Activated naive CD4-positive, alpha-beta T cell treated with anti-CD3 and anti-CD28 coated beads, Interleukin-2, amount 10 ng/mL, durations not matched to agents 5 hours and 36 hours (primary cell): ENCODE measurements around the gene SPANXB1. TPM values are rescaled to one million over a fixed set of nuclear protein-coding genes. Genes with fewer than 3 reads are reported as not detected.

Experiments used
- total RNA-seq, 2 experiments: library from RNA; stranded (reverse); gene quantifications; one replicate each; pipeline ENCODE4 v1.2.3, GENCODE V29; 2021

The SPANXB1 gene
- not detected for total RNA-seq

GRCh38 chrX:141002568-141002967, at the start of gene SPANXB1:
TSS of gene SPANXB1 (plus strand) at chrX:141002594. CDS start at chrX:141002694, 100 bp downstream.

Other genes with a start within 250 kb of the SPANXB1 start
- 10 to 100 TPM; 10.9 to 12.7 TPM for gene LDOC1, start 174.5 kb downstream of the SPANXB1 start, total RNA-seq
- gene SPANXC, start 239.9 kb downstream of the SPANXB1 start, total RNA-seq = not detected